NB4 (cell line): ENCODE results near the gene SAP25.

Experiments
- POLR2A ChIP-seq: IDR thresholded peaks from 2 replicates; pipeline ENCODE4 v1.6.1; 2011; ENCODE audit warnings: mild to moderate bottlenecking; ENCODE audit not compliant: insufficient read length; ENCODE audit errors: extremely low read depth
- TF ChIP-seq, protein P1 (sequence below): IDR thresholded peaks from one replicate; pipeline ENCODE4 v1.5.1; 2012; ENCODE audit warnings: low read depth, low read length
- TF ChIP-seq, protein P2 (sequence below): IDR thresholded peaks from 2 replicates; pipeline ENCODE4 v1.6.1; 2011; ENCODE audit warnings: low read depth, low read length

DNA sequence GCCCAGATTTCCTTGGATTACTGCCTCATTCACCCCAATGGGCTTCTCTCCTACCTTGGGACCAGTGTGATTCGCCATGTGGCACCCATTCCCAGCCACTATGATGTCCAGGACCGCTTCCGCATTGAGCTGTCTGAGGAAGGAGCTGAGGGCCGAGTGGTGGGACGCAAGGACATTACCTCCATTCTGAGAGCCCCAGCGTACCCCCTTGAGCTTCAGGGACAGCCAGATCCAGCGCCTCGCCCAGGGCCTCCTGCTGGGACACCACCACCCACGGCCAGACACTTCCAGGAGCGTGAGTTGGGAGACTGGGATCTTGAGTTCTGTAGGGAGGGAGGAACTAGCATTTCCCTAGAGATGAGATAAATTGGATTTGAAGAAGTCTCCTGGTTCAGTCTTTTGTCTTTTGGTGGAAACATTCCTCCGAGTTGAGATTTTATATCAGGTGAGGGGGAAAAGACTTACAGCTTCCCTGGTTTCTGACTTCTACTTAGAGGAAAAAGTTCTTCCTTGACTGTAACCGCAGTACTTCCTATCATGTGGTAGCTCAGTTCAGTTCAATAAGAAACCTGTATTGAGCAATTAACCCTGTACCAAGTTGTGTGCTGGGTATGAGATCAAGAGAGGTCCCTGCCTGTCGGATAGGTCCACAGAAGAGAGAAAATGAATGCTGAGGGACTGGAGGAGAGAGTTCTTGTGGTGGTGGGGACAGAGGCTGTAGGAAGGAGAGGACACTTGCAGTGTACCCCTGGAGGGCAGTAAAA lies 39.9 kb upstream of the SAP25 start:
- TF ChIP-seq, protein P1, sequence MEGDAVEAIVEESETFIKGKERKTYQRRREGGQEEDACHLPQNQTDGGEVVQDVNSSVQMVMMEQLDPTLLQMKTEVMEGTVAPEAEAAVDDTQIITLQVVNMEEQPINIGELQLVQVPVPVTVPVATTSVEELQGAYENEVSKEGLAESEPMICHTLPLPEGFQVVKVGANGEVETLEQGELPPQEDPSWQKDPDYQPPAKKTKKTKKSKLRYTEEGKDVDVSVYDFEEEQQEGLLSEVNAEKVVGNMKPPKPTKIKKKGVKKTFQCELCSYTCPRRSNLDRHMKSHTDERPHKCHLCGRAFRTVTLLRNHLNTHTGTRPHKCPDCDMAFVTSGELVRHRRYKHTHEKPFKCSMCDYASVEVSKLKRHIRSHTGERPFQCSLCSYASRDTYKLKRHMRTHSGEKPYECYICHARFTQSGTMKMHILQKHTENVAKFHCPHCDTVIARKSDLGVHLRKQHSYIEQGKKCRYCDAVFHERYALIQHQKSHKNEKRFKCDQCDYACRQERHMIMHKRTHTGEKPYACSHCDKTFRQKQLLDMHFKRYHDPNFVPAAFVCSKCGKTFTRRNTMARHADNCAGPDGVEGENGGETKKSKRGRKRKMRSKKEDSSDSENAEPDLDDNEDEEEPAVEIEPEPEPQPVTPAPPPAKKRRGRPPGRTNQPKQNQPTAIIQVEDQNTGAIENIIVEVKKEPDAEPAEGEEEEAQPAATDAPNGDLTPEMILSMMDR, result no peak
- TF ChIP-seq POLR2A, result no peak
- TF ChIP-seq, protein P2, sequence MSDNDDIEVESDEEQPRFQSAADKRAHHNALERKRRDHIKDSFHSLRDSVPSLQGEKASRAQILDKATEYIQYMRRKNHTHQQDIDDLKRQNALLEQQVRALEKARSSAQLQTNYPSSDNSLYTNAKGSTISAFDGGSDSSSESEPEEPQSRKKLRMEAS, result no peak
